Keratinocyte (primary cell): ENCODE results near the gene TNFRSF17. TPM values are rescaled to one million over a fixed set of nuclear protein-coding genes. Genes with fewer than 3 reads are reported as not detected.
"Not testable (repeated sequence)": the region's sequence is repeated elsewhere in the genome, so short reads cannot be mapped to it uniquely, and the experiment has no call there.

Source experiments
- DNase-seq: peaks from one replicate; pipeline ENCODE4 v3.0.0-alpha.2; 2011; ENCODE audit warnings: low read depth, missing footprints, low spot score
- FAIRE-seq: peaks from 2 replicates; lab custom pipeline; 2011; peaks lifted over from hg19 to GRCh38; lab: Jason Lieb, UNC
- H2AFZ ChIP-seq: 2 replicates; pipeline ENCODE4 v1.6.0; 2012; ENCODE audit warnings: low read length, control low read depth, inconsistent platforms; ENCODE audit not compliant: control insufficient read depth
- H3K27ac ChIP-seq: 2 replicates; pipeline ENCODE4 v1.5.1; 2011; ENCODE audit warnings: low read length; ENCODE audit not compliant: control insufficient read depth, insufficient read depth
- H3K27me3 ChIP-seq: 3 replicates; pipeline ENCODE4 v1.6.0; 2011; ENCODE audit warnings: low read length; ENCODE audit not compliant: control insufficient read depth, insufficient read depth; ENCODE audit errors: extremely low read depth
- H3K36me3 ChIP-seq, 2 experiments: 2 replicates in 1 of 2; 3 replicates in 1 of 2; pipeline ENCODE4 v1.5.1; 2011; ENCODE audit warnings: low read length in 2 of 2, mild to moderate bottlenecking in 1 of 2; ENCODE audit not compliant: control insufficient read depth in 2 of 2, insufficient read depth in 2 of 2; ENCODE audit errors: extremely low read depth in 1 of 2
- H3K4me1 ChIP-seq: 3 replicates; pipeline ENCODE4 v1.5.1; 2011; ENCODE audit warnings: low read length; ENCODE audit not compliant: control insufficient read depth, insufficient read depth; ENCODE audit errors: extremely low read depth
- H3K4me2 ChIP-seq: 3 replicates; pipeline ENCODE4 v1.6.0; 2011; ENCODE audit warnings: low read depth, low read length; ENCODE audit not compliant: control insufficient read depth, insufficient read depth; ENCODE audit errors: extremely low read depth
- H3K4me3 ChIP-seq, 3 experiments: fragments of 200-600 bp in 1 of 3; sonication (generic) in 1 of 3; 2 replicates in 2 of 3; 3 replicates in 1 of 3; pipeline ENCODE4 v1.5.1; 2011 to 2016; ENCODE audit warnings: low read length in 3 of 3, mild to moderate bottlenecking in 3 of 3, control low read depth in 2 of 3, inconsistent platforms in 1 of 3, low read depth in 1 of 3, mixed read lengths in 1 of 3, mixed run types in 1 of 3, moderate library complexity in 1 of 3; ENCODE audit not compliant: control insufficient read depth in 2 of 3, insufficient read depth in 2 of 3; ENCODE audit errors: extremely low read depth in 1 of 3
- H3K79me2 ChIP-seq: 2 replicates; pipeline ENCODE4 v1.6.0; 2012; ENCODE audit warnings: low read length; ENCODE audit not compliant: control insufficient read depth, insufficient read depth
- H3K9ac ChIP-seq: 3 replicates; pipeline ENCODE4 v1.6.0; 2011; ENCODE audit warnings: low read length; ENCODE audit not compliant: control insufficient read depth, insufficient read depth; ENCODE audit errors: extremely low read depth
- H3K9me1 ChIP-seq: 3 replicates; pipeline ENCODE4 v1.6.0; 2011; ENCODE audit warnings: low read length; ENCODE audit not compliant: control insufficient read depth, insufficient read depth; ENCODE audit errors: extremely low read depth
- H3K9me3 ChIP-seq: 2 replicates; pipeline ENCODE4 v1.5.1; 2012; ENCODE audit warnings: low read depth, low read length; ENCODE audit not compliant: control insufficient read depth
- H4K20me1 ChIP-seq: 3 replicates; pipeline ENCODE4 v1.6.0; 2011; ENCODE audit warnings: low read length; ENCODE audit not compliant: control insufficient read depth, insufficient read depth; ENCODE audit errors: extremely low read depth
- EZH2 ChIP-seq: IDR thresholded peaks from one replicate; pipeline ENCODE4 v1.6.1; 2012; ENCODE audit warnings: inconsistent platforms, mild to moderate bottlenecking, low read length, moderate library complexity
- dilution Hi-C: fragments of 300-500 bp; cut with MboI; formaldehyde crosslinking; loops from one replicate; pipeline ENCODE4 v1.7.0; 2020; ENCODE audit warnings: low sequenced_read_pairs; ENCODE audit not compliant: extremely low pct_ligation_motif_present
- polyA plus RNA-seq, 5 experiments: library from polyadenylated mRNA; depleted of rRNA in 3 of 5; stranded (reverse) in 3 of 5; stranded (forward) in 1 of 5; unstranded in 1 of 5; fragments of >200 nt; gene quantifications; 1 replicate in 1 of 5; 2 replicates in 3 of 5; 3 replicates in 1 of 5; pipeline versions ENCODE4 v1.2.1 to v1.2.3, GENCODE V29; 2011 to 2012; ENCODE audit warnings: missing spikeins in 2 of 5, low read depth in 1 of 5, low replicate concordance in 1 of 5
- TF ChIP-seq, protein P1 (sequence below), 3 experiments: IDR thresholded peaks in 1 of 3; conservative IDR thresholded peaks in 1 of 3; optimal IDR thresholded peaks in 1 of 3; 2 replicates in 2 of 3; 3 replicates in 1 of 3; pipeline versions ENCODE3 to v1.5.1; 2011; ENCODE audit warnings: low read length in 3 of 3, mild to moderate bottlenecking in 3 of 3, moderate library complexity in 2 of 3, control low read depth in 1 of 3, inconsistent platforms in 1 of 3; ENCODE audit not compliant: insufficient read depth in 2 of 3; ENCODE audit errors: extremely low read depth in 1 of 3

Gene TNFRSF17
- polyA plus RNA-seq, 1 donor (not counting 4 experiments of a cell fraction or from before 2014, with no cell fraction given), result not detected

DNA sequence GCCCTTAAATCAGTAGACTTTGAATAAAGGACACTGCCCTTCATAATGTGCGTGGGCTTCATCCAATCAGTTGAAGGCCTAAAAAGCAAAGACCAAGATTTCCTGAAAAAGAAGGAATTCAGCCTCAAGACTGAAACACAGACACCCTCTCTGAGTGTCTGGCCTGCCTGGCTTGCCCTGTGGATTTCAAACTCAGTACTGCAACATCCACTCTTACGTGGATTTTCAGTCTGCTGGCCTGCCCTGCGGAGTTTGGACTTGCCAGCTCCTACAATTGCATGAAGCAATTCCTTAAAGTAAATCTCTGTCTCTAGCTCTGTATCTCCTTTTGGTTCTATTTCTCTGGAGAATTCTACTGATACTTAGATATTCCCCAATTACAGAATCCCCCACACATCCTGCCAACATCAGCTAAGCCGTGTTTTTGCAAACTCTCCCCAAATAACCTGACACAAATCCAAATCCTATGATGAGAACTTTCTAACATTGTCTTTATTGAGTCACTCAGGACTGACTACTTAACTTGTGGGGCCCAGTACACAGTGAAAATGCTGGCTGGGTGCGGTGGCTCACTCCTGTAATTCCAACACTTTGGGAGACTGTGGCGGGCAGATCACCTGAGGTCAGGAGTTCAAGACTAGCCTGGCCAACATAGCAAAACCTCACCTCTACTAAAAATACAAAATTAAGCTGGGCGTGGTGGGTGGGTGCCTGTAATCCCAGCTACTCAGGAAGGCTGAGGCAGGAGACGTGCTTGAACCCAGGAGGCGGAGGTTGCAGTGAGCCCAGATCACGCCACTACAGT is 7.2 kb upstream of the TNFRSF17 start:
- H3K4me3 ChIP-seq, result no peak overlapping the region
- H3K9me3 ChIP-seq, result no peaks in the 10 kb centered on the region
- no peak overlapping the region for H3K27ac ChIP-seq
- H3K4me2 ChIP-seq, result no peak overlapping the region
- no peak for FAIRE-seq
- TF ChIP-seq, protein P1, sequence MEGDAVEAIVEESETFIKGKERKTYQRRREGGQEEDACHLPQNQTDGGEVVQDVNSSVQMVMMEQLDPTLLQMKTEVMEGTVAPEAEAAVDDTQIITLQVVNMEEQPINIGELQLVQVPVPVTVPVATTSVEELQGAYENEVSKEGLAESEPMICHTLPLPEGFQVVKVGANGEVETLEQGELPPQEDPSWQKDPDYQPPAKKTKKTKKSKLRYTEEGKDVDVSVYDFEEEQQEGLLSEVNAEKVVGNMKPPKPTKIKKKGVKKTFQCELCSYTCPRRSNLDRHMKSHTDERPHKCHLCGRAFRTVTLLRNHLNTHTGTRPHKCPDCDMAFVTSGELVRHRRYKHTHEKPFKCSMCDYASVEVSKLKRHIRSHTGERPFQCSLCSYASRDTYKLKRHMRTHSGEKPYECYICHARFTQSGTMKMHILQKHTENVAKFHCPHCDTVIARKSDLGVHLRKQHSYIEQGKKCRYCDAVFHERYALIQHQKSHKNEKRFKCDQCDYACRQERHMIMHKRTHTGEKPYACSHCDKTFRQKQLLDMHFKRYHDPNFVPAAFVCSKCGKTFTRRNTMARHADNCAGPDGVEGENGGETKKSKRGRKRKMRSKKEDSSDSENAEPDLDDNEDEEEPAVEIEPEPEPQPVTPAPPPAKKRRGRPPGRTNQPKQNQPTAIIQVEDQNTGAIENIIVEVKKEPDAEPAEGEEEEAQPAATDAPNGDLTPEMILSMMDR (optimal IDR thresholded peaks at IDR 0.05 in 1 of 3, IDR thresholded peaks at IDR 0.05 in 1 of 3, conservative IDR thresholded peaks at IDR 0.05 in 1 of 3; ENCODE audit: extremely low read depth in 1 of 3, insufficient read depth in 2 of 3, low read length in 3 of 3), result no peak
- no peak for TF ChIP-seq EZH2
- no peaks in the 10 kb centered on the region for H4K20me1 ChIP-seq
- no peaks in the 10 kb centered on the region for H3K79me2 ChIP-seq
- no peaks in the 10 kb centered on the region for H3K9me1 ChIP-seq
- no peaks in the 10 kb centered on the region for H3K36me3 ChIP-seq
- no peak overlapping the region for H3K9ac ChIP-seq
- H3K4me1 ChIP-seq, result peaks cover 13% of the 10 kb centered on the region
- H3K27me3 ChIP-seq, result no peaks in the 10 kb centered on the region
- dilution Hi-C loops, result no loop called here
- DNase-seq, result no peak
- H2AFZ ChIP-seq, result no peak overlapping the region

DNA sequence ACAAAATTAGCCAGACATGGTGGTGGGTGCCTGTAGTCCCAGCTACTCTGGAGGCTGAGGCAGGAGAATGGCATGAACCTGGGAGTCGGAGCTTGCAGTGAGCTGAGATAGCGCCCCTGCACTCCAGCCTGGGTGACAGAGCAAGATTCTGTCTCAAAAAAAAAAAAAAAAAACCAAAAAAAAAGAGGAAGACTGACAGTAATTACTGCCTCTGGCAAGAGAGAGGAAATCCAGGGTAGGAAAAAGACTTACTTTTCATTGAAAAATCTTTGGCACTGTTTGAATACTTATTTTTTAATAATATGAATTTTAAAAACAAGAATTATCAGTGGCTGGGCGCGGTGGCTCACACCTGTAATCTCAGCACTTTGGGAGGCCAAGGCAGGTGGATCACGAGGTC is 2.6 kb upstream of the TNFRSF17 start:
- DNase-seq, H3K4me2 ChIP-seq, H4K20me1 ChIP-seq, H3K4me3 ChIP-seq, H3K9me1 ChIP-seq, H3K9ac ChIP-seq, H3K9me3 ChIP-seq, H3K27me3 ChIP-seq, H3K79me2 ChIP-seq, H3K36me3 ChIP-seq, H2AFZ ChIP-seq, dilution Hi-C loops, FAIRE-seq, H3K27ac ChIP-seq: not testable (repeated sequence)
- H3K4me1 ChIP-seq, result peaks cover 17% of the 10 kb centered on the region

DNA sequence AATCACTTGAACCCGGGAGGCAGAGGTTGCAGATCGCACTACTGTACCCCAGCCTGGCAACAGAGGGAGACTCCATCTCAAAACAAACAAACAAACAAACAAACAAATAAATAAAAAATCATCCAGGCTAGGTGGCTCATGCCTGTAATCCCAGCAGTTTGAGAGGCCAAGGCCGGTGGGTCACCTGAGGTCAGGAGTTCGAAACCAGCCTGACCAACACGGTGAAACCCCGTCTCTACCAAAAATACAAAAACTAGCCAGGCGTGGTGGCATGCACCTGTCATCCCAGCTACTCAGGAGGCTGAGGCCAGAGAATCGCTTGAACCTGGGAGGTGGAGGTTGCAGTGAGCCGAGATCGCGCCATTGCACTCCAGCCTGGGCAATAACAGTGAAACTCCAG is 2.0 kb upstream of the TNFRSF17 start:
- H3K9me3 ChIP-seq, H2AFZ ChIP-seq, H3K27ac ChIP-seq, dilution Hi-C loops, H3K4me3 ChIP-seq, H3K36me3 ChIP-seq, H4K20me1 ChIP-seq, FAIRE-seq, H3K27me3 ChIP-seq, H3K9me1 ChIP-seq, H3K79me2 ChIP-seq, DNase-seq, H3K9ac ChIP-seq, H3K4me2 ChIP-seq: not testable (repeated sequence)
- H3K4me1 ChIP-seq, result peaks cover 17% of the 10 kb centered on the region
